NCI-H2196 (cell line): ENCODE data around the gene KLC4.

ENCODE experiments used
- DNase-seq: peaks from one replicate; lab custom pipeline; 2025; ENCODE audit not compliant: unreplicated experiment; lab: John Stamatoyannopoulos, UW

KLC4 gene

GRCh38 chr6:43059168-43060033, at the start of gene KLC4, which contains the start of gene MRPL2:
Gene KLC4, plus strand, starts transcription at chr6:43059631. Its CDS starts 1,705 bp downstream, at chr6:43061336.
Gene MRPL2, minus strand, starts transcription at chr6:43059434. Its CDS starts 53 bp downstream, at chr6:43059381.
- DNase-seq, result peak; percentile 98

DNA sequence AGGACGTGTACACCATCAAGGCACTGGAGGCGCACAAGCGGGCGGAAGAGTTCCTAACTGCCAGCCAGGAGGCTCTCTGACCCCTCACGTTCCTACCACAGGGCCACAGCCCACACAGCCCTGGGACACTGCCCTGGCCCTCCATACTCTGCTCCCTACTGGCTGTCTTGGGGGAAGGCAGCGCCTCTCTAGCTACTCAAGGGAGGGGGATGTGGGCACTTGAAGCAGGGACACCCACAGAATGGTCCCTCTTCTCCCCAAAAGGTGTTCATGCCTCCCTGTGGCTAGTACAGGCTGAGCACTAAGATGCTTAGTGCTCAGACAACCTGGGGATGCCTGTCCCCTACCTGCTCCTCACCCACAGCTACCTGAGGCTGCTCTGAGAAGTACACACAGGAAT, 48.2 kb upstream of the KLC4 start:
- no peak for DNase-seq

GRCh38 chr6:43012364-43012763, 47.1 kb upstream of the KLC4 start:
- DNase-seq, result no peak

GRCh38 chr6:43013097-43013842, 46.2 kb upstream of the KLC4 start:
- peak; percentile 47 for DNase-seq

DNA sequence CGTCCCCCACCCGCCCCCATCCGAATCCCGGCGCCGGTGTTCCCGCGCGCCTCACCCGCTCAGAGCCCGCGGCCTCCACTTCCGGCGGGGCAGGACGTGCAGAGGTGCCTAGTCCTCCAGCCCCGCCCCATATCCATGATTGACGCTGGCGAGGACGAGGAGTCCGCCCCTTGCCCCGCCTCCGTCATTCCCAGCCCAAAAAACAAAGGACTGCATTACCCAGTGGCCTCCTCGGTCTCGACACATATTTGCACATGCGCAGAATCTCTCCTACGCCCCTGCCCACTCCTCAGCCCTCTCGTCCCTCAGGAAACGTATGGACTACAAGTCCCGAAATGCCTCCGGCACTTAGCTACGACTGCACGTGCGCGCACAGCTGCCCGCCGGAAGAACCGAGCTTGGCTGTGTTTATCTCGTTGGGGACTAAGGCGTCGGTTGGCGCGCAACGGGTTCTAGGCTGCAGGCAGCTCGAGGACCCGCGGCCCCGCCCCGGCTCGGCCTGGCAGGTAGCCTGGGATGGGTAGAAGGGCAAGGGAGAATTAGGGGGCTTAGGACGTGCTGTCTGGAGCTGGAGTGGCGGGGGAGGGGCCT, 45.5 kb upstream of the KLC4 start, which contains the start of the genes KLHDC3 and MEA1:
TSS of gene KLHDC3 (plus strand) at position 407 of the 591 bp plus-strand sequence. CDS start 2,944 bp downstream, outside the sequence.
TSS of gene MEA1 (minus strand) at position 104 of the 591 bp plus-strand sequence. CDS start 133 bp downstream, outside the sequence.
- DNase-seq, result peak; percentile 99

DNA sequence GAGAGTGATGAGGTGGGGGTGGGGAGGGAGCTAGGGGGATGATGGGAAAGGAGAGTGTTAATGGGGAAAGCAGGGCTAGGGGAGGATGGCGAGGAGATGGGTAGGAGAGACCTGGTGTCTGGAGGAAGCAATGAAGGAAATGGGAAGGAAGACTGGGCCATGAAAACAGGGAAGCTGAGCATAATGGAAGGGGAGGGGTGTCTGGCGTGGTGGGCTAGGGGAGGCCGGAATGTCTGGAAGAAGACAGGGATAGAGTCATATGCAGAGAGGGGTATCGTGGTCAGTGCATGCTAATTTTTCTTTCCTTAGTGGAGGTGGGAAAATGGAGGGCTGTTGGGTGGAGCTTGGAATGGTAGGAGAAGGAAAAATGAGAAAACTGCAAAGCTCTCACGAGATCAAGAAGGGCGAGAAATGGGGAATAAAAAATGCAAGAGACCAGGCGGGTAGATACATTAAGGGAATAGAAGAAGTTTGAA, 45.0 kb upstream of the KLC4 start:
- no peak for DNase-seq

- DNase-seq, result no peak
Measured at GRCh38 chr6:43016176-43016942, 43.1 kb upstream of the KLC4 start.

DNA sequence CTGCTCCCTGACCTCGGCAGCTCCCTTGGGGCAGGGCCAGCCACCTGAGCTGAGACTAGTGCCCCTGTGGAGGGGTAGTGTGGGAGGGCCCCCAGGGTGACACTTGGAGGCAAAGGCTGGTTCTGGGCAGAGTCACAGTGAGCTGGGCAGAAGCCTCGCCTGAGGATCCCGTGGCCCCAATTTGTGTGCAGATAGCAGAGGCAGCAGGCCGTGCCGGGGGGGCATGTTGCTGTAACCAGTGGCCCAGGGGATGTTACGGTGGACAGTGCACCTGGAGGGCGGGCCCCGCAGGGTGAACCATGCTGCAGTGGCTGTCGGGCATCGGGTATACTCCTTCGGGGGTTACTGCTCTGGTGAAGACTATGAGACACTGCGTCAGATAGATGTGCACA, 42.5 kb upstream of the KLC4 start:
- DNase-seq, result no peak

- no peak for DNase-seq
Measured at GRCh38 chr6:43019152-43019551, 40.3 kb upstream of the KLC4 start.

DNA sequence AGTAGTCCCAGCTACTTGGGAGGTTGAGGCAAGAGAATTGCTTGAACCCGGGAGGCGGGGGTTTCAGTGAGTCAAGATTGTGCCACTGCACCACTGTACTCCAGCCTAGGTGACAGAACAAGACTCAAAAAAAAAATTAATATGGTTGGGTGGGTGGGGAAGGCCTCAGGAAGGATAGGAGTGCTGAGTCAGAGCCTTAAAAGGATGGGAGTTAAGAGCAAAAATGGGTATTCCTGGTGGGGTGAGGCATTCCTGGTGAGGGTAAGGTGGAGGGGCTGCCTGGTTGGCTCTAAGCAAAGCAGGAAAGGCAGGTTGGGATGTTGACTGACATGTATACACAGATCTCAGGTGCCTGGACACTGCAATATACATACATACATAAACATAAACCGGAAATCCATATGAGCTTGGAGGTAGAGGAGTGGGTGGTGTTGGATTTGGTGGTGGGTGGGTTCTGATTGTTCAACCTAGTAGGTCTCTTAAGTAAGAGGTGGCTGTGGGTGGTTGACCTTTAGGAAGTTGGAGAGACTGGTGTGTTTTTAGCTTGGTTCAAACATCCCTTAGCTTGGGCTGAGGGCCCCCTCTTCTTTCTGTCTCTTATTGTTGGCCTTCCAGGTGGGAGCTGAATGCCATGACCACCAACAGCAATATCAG, 39.3 kb upstream of the KLC4 start:
- no peak for DNase-seq

- no peak for DNase-seq
Measured at GRCh38 chr6:43020847-43021246, 38.6 kb upstream of the KLC4 start.

DNA sequence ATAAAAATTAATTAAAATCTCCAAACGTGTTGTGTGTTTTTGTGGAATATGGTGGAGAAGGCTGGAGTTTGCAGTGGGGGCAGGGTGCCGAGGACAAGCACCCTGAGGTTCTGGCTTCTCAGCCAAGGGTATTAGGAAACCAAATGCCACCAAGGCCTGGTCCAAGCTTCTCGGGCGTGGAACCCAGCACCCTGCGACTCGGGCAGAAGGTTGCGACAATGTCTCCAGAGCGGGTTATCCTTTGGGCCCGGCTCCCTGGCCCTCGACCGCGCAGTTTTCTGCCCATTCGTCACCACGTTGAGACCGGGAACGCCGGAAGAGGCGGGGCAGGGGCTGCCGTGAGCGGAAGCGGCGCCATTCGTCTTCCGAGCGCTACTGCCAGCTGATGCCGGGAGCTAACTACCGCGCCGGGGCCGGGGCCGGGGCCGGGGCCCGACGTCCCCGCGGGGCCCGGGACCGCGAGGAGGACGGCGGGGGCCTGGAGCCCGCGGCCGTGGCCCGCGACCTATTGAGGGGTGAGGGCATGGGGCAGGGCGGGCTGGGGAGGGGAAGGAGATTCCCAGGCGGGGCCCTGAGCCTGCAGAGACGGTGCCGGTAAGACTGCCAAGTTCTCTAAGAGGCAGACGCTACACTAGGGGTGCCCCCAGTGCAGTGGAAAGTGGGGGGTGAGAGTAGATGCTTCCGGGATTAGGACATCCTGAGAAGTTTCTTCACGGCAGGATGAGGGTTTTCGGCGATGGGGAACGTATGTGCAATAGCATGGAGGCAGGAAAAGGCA, 38.0 kb upstream of the KLC4 start, which contains the start of gene RRP36:
TSS of gene RRP36 (plus strand) at position 354 of the 778 bp plus-strand sequence. CDS start at position 386, 32 bp downstream.
- DNase-seq, result peak; percentile 87

GRCh38 chr6:43024436-43024835, 35.0 kb upstream of the KLC4 start:
- DNase-seq, result no peak

DNA sequence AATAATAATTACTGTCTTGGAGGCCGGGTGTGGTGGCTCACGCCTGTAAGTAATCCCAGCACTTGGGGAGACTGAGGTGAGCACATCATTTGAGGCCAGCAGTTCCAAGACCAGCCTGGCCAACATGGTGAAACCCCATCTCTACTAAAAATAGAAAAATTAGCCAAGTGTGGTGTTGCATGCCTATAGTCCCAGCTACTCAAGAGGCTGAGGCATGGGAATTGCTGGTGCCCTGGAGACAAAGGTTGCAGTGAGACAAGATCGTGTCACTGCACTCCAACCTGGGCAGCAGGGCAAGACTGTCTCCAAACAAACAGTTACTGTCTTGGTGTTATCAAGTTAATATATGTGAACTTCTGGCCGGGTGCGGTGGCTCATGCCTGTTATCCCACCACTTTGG, 33.1 kb upstream of the KLC4 start:
- DNase-seq, result no peak

GRCh38 chr6:43029120-43029519, 30.3 kb upstream of the KLC4 start:
- DNase-seq, result no peak

DNA sequence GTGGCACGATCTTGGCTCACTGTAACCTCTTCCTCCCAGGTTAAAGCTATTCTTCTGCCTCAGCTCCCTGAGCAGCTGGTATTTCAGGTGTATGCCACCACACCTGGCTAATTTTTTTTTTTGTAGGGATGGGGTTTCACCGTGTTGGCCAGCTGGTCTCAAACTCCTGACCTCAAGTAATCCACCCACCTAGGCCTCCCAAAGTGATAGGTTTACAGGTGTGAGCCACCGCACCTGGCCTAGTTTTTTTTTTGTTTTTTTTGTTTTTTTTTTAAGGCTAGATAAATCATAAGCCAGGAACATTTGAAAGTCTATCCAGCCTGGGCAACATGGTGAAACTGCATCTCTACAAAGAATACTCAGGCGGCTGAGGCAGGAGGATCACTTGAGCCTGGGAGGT, 27.1 kb upstream of the KLC4 start:
- no peak for DNase-seq

- no peak for DNase-seq
Measured at GRCh38 chr6:43033496-43034189, 25.8 kb upstream of the KLC4 start.

- no peak for DNase-seq
Measured at GRCh38 chr6:43034190-43034525, 25.3 kb upstream of the KLC4 start.
